ENCODE data around the gene C10orf62. TPM values are rescaled to one million over a fixed set of nuclear protein-coding genes. Genes with fewer than 3 reads are reported as not detected.

The C10orf62 gene
- total and polyA plus RNA-seq, 10 of the 15 experiments (the other 5 are each of a cell fraction or from before 2014, with no cell fraction given), result not detected

DNA sequence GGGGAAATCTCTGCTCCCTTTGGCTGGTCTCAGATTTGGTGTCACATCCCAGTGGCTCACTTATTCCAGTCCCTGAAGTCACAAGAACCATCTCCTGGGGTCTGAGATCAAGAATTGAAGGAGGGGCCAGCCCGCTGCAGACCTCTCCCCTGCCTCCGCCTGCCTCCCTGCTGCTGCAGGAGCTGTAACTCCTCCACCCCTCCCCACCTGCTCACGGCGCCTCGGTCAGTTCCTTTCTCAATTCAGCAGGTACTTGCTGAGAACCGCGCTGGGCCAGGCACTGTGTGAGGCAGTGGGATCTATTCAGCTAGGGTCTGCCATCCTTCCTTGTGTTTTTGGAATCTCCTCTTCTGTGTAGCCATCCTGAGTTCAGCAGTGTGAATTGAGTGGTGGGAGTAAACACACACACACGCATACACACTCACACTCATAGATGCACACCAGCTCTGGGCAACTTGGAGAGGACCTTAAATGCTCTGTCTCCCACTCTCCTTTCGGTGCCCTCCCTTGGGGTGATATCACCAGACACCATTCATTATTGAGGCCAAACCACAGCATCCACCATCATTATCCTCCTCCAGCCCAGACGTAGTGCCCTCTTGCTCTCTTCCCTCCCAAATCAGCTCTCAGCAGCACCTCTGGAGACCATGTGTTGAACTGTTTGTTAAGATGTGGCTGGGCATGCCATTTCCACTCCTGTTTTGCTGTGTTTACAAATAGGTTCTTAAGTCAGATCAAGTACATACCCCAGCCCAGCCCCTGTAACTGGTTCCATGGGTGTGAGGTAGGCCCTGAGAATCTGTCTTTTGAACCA, 39.0 kb upstream of the C10orf62 start (continued):
- TF ChIP-seq, protein P1, sequence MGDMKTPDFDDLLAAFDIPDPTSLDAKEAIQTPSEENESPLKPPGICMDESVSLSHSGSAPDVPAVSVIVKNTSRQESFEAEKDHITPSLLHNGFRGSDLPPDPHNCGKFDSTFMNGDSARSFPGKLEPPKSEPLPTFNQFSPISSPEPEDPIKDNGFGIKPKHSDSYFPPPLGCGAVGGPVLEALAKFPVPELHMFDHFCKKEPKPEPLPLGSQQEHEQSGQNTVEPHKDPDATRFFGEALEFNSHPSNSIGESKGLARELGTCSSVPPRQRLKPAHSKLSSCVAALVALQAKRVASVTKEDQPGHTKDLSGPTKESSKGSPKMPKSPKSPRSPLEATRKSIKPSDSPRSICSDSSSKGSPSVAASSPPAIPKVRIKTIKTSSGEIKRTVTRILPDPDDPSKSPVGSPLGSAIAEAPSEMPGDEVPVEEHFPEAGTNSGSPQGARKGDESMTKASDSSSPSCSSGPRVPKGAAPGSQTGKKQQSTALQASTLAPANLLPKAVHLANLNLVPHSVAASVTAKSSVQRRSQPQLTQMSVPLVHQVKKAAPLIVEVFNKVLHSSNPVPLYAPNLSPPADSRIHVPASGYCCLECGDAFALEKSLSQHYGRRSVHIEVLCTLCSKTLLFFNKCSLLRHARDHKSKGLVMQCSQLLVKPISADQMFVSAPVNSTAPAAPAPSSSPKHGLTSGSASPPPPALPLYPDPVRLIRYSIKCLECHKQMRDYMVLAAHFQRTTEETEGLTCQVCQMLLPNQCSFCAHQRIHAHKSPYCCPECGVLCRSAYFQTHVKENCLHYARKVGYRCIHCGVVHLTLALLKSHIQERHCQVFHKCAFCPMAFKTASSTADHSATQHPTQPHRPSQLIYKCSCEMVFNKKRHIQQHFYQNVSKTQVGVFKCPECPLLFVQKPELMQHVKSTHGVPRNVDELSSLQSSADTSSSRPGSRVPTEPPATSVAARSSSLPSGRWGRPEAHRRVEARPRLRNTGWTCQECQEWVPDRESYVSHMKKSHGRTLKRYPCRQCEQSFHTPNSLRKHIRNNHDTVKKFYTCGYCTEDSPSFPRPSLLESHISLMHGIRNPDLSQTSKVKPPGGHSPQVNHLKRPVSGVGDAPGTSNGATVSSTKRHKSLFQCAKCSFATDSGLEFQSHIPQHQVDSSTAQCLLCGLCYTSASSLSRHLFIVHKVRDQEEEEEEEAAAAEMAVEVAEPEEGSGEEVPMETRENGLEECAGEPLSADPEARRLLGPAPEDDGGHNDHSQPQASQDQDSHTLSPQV (IDR thresholded peaks at IDR 0.05), result no peak
- TF ChIP-seq BRCA1 (IDR thresholded peaks at IDR 0.05; ENCODE audit: low read depth, low read length) (no peak), RFX5 (IDR thresholded peaks at IDR 0.05; ENCODE audit: low read depth, low read length) (no peak), ZNF384 (IDR thresholded peaks at IDR 0.05; ENCODE audit: borderline replicate concordance, low read depth, low read length) (no peak), NFIC (IDR thresholded peaks at IDR 0.05; ENCODE audit: low read depth, low read length) (no peak), EED (IDR thresholded peaks at IDR 0.05; ENCODE audit: low read depth) (no peak)
- TF ChIP-seq, protein P2, sequence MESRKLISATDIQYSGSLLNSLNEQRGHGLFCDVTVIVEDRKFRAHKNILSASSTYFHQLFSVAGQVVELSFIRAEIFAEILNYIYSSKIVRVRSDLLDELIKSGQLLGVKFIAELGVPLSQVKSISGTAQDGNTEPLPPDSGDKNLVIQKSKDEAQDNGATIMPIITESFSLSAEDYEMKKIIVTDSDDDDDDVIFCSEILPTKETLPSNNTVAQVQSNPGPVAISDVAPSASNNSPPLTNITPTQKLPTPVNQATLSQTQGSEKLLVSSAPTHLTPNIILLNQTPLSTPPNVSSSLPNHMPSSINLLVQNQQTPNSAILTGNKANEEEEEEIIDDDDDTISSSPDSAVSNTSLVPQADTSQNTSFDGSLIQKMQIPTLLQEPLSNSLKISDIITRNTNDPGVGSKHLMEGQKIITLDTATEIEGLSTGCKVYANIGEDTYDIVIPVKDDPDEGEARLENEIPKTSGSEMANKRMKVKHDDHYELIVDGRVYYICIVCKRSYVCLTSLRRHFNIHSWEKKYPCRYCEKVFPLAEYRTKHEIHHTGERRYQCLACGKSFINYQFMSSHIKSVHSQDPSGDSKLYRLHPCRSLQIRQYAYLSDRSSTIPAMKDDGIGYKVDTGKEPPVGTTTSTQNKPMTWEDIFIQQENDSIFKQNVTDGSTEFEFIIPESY (IDR thresholded peaks at IDR 0.05), result no peak
